NCI-H1417 (cell line): ENCODE results near the gene SLC6A1.
"Not testable (repeated sequence)": the region's sequence is repeated elsewhere in the genome, so short reads cannot be mapped to it uniquely, and the experiment has no call there.

ENCODE experiments used
- DNase-seq, 3 experiments: peaks; one replicate each; lab custom pipeline; 2025; lab: John Stamatoyannopoulos, UW

The SLC6A1 gene

GRCh38 chr3:11059799-11060115 is 67.2 kb downstream of the SLC6A1 start:
- DNase-seq: no peak

- peak; percentile 15 to 52 (median 28) for DNase-seq
Measured at GRCh38 chr3:11060500-11061251, 68.1 kb downstream of the SLC6A1 start.

GRCh38 chr3:11061268-11061871 is 68.8 kb downstream of the SLC6A1 start:
- DNase-seq: not testable (repeated sequence)

- no peak for DNase-seq
Measured at GRCh38 chr3:11062704-11063103, 70.2 kb downstream of the SLC6A1 start.

GRCh38 chr3:11071096-11071755 is 78.7 kb downstream of the SLC6A1 start:
- no peak for DNase-seq

- no peak for DNase-seq
Measured at GRCh38 chr3:11072631-11073030, 80.1 kb downstream of the SLC6A1 start.

GRCh38 chr3:11074011-11074410 is 81.5 kb downstream of the SLC6A1 start:
- DNase-seq: no peak

GRCh38 chr3:11074451-11074850 is 81.9 kb downstream of the SLC6A1 start:
- DNase-seq: no peak

GRCh38 chr3:11075122-11075521 is 82.6 kb downstream of the SLC6A1 start:
- not testable (repeated sequence) for DNase-seq

GRCh38 chr3:11076711-11077110 is 84.2 kb downstream of the SLC6A1 start:
- no peak for DNase-seq

GRCh38 chr3:11077466-11077865 is 84.9 kb downstream of the SLC6A1 start:
- DNase-seq: no peak

GRCh38 chr3:11078826-11079515 is 86.4 kb downstream of the SLC6A1 start:
- no peak for DNase-seq

- DNase-seq: no peak
Measured at GRCh38 chr3:11080492-11080891, 87.9 kb downstream of the SLC6A1 start.

GRCh38 chr3:11084098-11084497 is 91.5 kb downstream of the SLC6A1 start:
- DNase-seq: no peak

- DNase-seq: no peak
Measured at GRCh38 chr3:11084677-11085076, 92.1 kb downstream of the SLC6A1 start.

GRCh38 chr3:11085093-11085840 is 92.7 kb downstream of the SLC6A1 start:
- no peak for DNase-seq

- DNase-seq: no peak
Measured at GRCh38 chr3:11086856-11087255, 94.3 kb downstream of the SLC6A1 start.

- DNase-seq: no peak
Measured at GRCh38 chr3:11088066-11088465, 95.5 kb downstream of the SLC6A1 start.

- DNase-seq: no peak
Measured at GRCh38 chr3:11088831-11089230, 96.3 kb downstream of the SLC6A1 start.
